Left lobe of liver (tissue), 2 donors: ENCODE results near the gene TNS2. TPM values are rescaled to one million over a fixed set of nuclear protein-coding genes. Genes with fewer than 3 reads are reported as not detected.

Experiments used
- ATAC-seq: fragments of 200-7000 bp; cut with Tn5 transposase; one replicate; pipeline ENCODE4 v1.9.1; 2020; ENCODE audit warnings: mild to moderate bottlenecking, moderate library complexity
- DNase-seq: peaks from one replicate; pipeline ENCODE4 v3.0.0-alpha.2; 2020; ENCODE audit warnings: low spot score
- total RNA-seq: library from RNA; stranded (reverse); gene quantifications from one replicate; pipeline ENCODE4 v1.2.1, GENCODE V29; 2021
- donor health status: DM: no; HTN: no; CAD: no; lungs with moderate emphysema.
- donor health status: DM: no; HTN: yes; CAD: no.

Gene TNS2
- total RNA-seq, 1 donor from 2014 or later = 146 TPM

GRCh38 chr12:53067074-53067992, 17.5 kb downstream of the TNS2 start:
- DNase-seq (no peak), ATAC-seq (peak; percentile 1)

GRCh38 chr12:53067993-53068770, 18.3 kb downstream of the TNS2 start:
- no peak for ATAC-seq
- peak; percentile 44 for DNase-seq

- no peak for DNase-seq
- ATAC-seq = no peak
Measured at GRCh38 chr12:53068811-53069585, 19.1 kb downstream of the TNS2 start.

GRCh38 chr12:53069621-53070410, 20.0 kb downstream of the TNS2 start:
- no peak for ATAC-seq

GRCh38 chr12:53070877-53071492, 21.1 kb downstream of the TNS2 start:
- no peak for DNase-seq
- no peak for ATAC-seq

More at GRCh38 chr12:53069621-53070410, 20.0 kb downstream of the TNS2 start:
- no peak for DNase-seq

GRCh38 chr12:53071591-53072551, 22.0 kb downstream of the TNS2 start:
- DNase-seq (peak; percentile 61), ATAC-seq (peak; percentile 23)

GRCh38 chr12:53073881-53074280, 24.0 kb downstream of the TNS2 start:
- no peak for DNase-seq
- ATAC-seq = peak; percentile 45

- ATAC-seq (no peak), DNase-seq (peak; percentile 45)
Measured at GRCh38 chr12:53074283-53074998, 24.6 kb downstream of the TNS2 start.

GRCh38 chr12:53074999-53075370, 25.1 kb downstream of the TNS2 start:
- DNase-seq (no peak), ATAC-seq (no peak)

GRCh38 chr12:53076461-53076860, 26.6 kb downstream of the TNS2 start:
- DNase-seq (no peak), ATAC-seq (no peak)

- DNase-seq (no peak), ATAC-seq (no peak)
Measured at GRCh38 chr12:53077030-53077429, 27.2 kb downstream of the TNS2 start.

- no peak for DNase-seq
- no peak for ATAC-seq
Measured at GRCh38 chr12:53078425-53079225, 28.8 kb downstream of the TNS2 start.

- ATAC-seq (peak; percentile 98), DNase-seq (peak; percentile 98)
Measured at GRCh38 chr12:53079226-53080117, 29.6 kb downstream of the TNS2 start, which contains the start of gene SPRYD3. Gene SPRYD3 (minus strand): TSS chr12:53079390. CDS start chr12:53079333, 57 bp downstream.

GRCh38 chr12:53082637-53083175, 32.8 kb downstream of the TNS2 start:
- DNase-seq = no peak
- no peak for ATAC-seq

GRCh38 chr12:53086361-53086760, 36.5 kb downstream of the TNS2 start:
- DNase-seq (no peak), ATAC-seq (no peak)

GRCh38 chr12:53090105-53090504, 40.2 kb downstream of the TNS2 start:
- ATAC-seq (no peak), DNase-seq (no peak)
